Colonic mucosa (tissue), 4 donors: ENCODE measurements around the gene TSPAN5. TPM values are rescaled to one million over a fixed set of nuclear protein-coding genes. Genes with fewer than 3 reads are reported as not detected.

ENCODE experiments used
- DNase-seq: peaks from one replicate; pipeline ENCODE4 v3.0.0-alpha.2; 2020
- H3K27ac ChIP-seq: fragments of 200-600 bp; one replicate; pipeline ENCODE4 v1.8.0; 2021
- H3K27me3 ChIP-seq: fragments of 200-600 bp; one replicate; pipeline ENCODE4 v1.8.0; 2021
- H3K36me3 ChIP-seq: fragments of 200-600 bp; one replicate; pipeline ENCODE4 v1.8.0; 2021
- H3K4me1 ChIP-seq: fragments of 200-600 bp; one replicate; pipeline ENCODE4 v1.8.0; 2021; ENCODE audit warnings: mild to moderate bottlenecking
- H3K4me3 ChIP-seq: fragments of 200-600 bp; one replicate; pipeline ENCODE4 v1.8.0; 2021
- H3K9ac ChIP-seq, 2 donors: one replicate each; pipeline ENCODE4 v1.7.0; 2013; ENCODE audit warnings: control low read depth in 2 of 2, low read depth in 2 of 2, low read length in 2 of 2
- H3K9me3 ChIP-seq: fragments of 200-600 bp; one replicate; pipeline ENCODE4 v1.8.0; 2021
- CTCF ChIP-seq: fragments of 200-600 bp; IDR thresholded peaks from one replicate; pipeline ENCODE4 v1.8.0; 2022; ENCODE audit warnings: antibody characterized with exemption, mild to moderate bottlenecking
- intact Hi-C: fragments of 100-400 bp; cut with DNase I; formaldehyde crosslinking; loops from one replicate; pipeline ENCODE4 v1.14.1; 2022
- total RNA-seq, 2 donors: library from RNA; stranded (reverse); fragmentation: NEBNext Ultra II Directional in 1 of 2; extraction: Animal tissue kit (Norgen Biotek cat#: 25700) in 1 of 2; gene quantifications; one replicate each; pipeline ENCODE4 v1.2.1, GENCODE V29; 2021
- donor health status: healthy.
- donor health status: DM: no; HTN: no; CAD: no.
- donor health status: DM: no; HTN: no; CAD: no.

TSPAN5 gene
- total RNA-seq, 2 donors from 2014 or later: 5.3 to 5.6 TPM

- intact Hi-C loops: no loop called here
- no peak for TF ChIP-seq CTCF
- Histone ChIP-seq H3K27me3 (no peaks in the 10 kb centered on the region), H3K9ac (no peak overlapping the region), H3K27ac (no peak overlapping the region), H3K9me3 (no peaks in the 10 kb centered on the region), H3K4me3 (no peak overlapping the region), H3K4me1 (no peaks in the 10 kb centered on the region), H3K36me3 (no peaks in the 10 kb centered on the region)
- DNase-seq: no peak
Measured at GRCh38 chr4:98433691-98434090, 224.7 kb downstream of the TSPAN5 start.

- Histone ChIP-seq H3K9me3 (no peaks in the 10 kb centered on the region), H3K27me3 (no peaks in the 10 kb centered on the region), H3K4me1 (no peaks in the 10 kb centered on the region), H3K4me3 (no peak overlapping the region), H3K27ac (no peak overlapping the region), H3K9ac (no peak overlapping the region), H3K36me3 (no peaks in the 10 kb centered on the region)
- TF ChIP-seq CTCF: no peak
- intact Hi-C loops: no loop called here
- DNase-seq: no peak
Measured at GRCh38 chr4:98430708-98431403, 227.6 kb downstream of the TSPAN5 start.

- no peaks in the 10 kb centered on the region for H3K27me3 ChIP-seq
- H3K27ac ChIP-seq: no peak overlapping the region
- no peak overlapping the region for H3K4me3 ChIP-seq
- no peak overlapping the region for H3K9ac ChIP-seq
- no peaks in the 10 kb centered on the region for H3K4me1 ChIP-seq
- DNase-seq: no peak
- no peak for TF ChIP-seq CTCF
- H3K36me3 ChIP-seq: no peaks in the 10 kb centered on the region
- H3K9me3 ChIP-seq: no peaks in the 10 kb centered on the region
- intact Hi-C loops: no loop called here
Measured at GRCh38 chr4:98423009-98423408, 235.4 kb downstream of the TSPAN5 start.

GRCh38 chr4:98421111-98421510, 237.3 kb downstream of the TSPAN5 start:
- Histone ChIP-seq H3K27me3 (no peaks in the 10 kb centered on the region), H3K4me3 (no peak overlapping the region), H3K4me1 (no peaks in the 10 kb centered on the region), H3K36me3 (no peaks in the 10 kb centered on the region), H3K9ac (no peak overlapping the region), H3K27ac (no peak overlapping the region), H3K9me3 (no peaks in the 10 kb centered on the region)
- intact Hi-C loops: no loop called here
- DNase-seq: no peak
- no peak for TF ChIP-seq CTCF
